A549 (cell line): ENCODE results near the gene TEF. TPM values are rescaled to one million over a fixed set of nuclear protein-coding genes. Genes with fewer than 3 reads are reported as not detected.

Experiments
- ATAC-seq, 2 experiments: fragments of 200-7000 bp in 1 of 2; fragments of >200 bp in 1 of 2; cut with Nextera tagmentation in 1 of 2; cut with Tn5 transposase in 1 of 2; 3 replicates each; pipeline versions ENCODE4 v1.8.0 to v1.9.1; 2018 to 2020; ENCODE audit warnings: mild to moderate bottlenecking in 1 of 2, moderate library complexity in 1 of 2
- CTCF ChIA-PET: fragments of 300-600 bp; sonication (Branson Sonifier 250); formaldehyde crosslinking; extraction: SDS; loops from one replicate; lab custom pipeline; 2021; ENCODE audit warnings: antibody characterized with exemption, inconsistent platforms; lab: Yijun Ruan, JAX
- POLR2A ChIA-PET: fragments of 350-600 bp; formaldehyde crosslinking; extraction: SDS; loops from one replicate; lab custom pipeline; 2021; ENCODE audit warnings: antibody characterized with exemption, inconsistent platforms; lab: Yijun Ruan, JAX
- DNase-seq, 2 experiments: peaks; one replicate each; pipeline versions ENCODE4 v3.0.0 to v3.0.0-alpha.2; 2011 to 2016; ENCODE audit warnings: low read depth in 1 of 2, low spot score in 1 of 2
- FAIRE-seq: peaks from 2 replicates; lab custom pipeline; 2011; peaks lifted over from hg19 to GRCh38; lab: Jason Lieb, UNC
- H3K27ac ChIP-seq, 2 experiments: fragments of >200 bp; sonication (Bioruptor Twin); formaldehyde crosslinking; 3 replicates each; pipeline ENCODE4 v1.5.1; 2016 to 2017
- H3K4me1 ChIP-seq: fragments of >200 bp; sonication (Bioruptor Twin); formaldehyde crosslinking; 3 replicates; pipeline ENCODE4 v1.6.1; 2016
- H3K4me2 ChIP-seq: fragments of >200 bp; sonication (Bioruptor Twin); formaldehyde crosslinking; 3 replicates; pipeline ENCODE4 v1.6.1; 2016
- H3K4me3 ChIP-seq: fragments of >200 bp; sonication (Bioruptor Twin); formaldehyde crosslinking; 3 replicates; pipeline ENCODE4 v1.5.1; 2016
- H3K9me3 ChIP-seq: fragments of >200 bp; sonication (Bioruptor Twin); formaldehyde crosslinking; 3 replicates; pipeline ENCODE4 v1.6.1; 2016
- CHD2 ChIP-seq: fragments of 150-350 bp; IDR thresholded peaks from 2 replicates; pipeline ENCODE4 v1.6.1; 2014; ENCODE audit warnings: low read length; ENCODE audit not compliant: partially characterized antibody
- EHF ChIP-seq: fragments of 250-450 bp; sonication (Bioruptor Pico); IDR thresholded peaks from 2 replicates; pipeline ENCODE4 v1.5.0; 2020; ENCODE audit warnings: mild to moderate bottlenecking
- EP300 ChIP-seq, 2 experiments: fragments of >200 bp; sonication (Bioruptor Twin); formaldehyde crosslinking; IDR thresholded peaks; 2 replicates in 1 of 2; 3 replicates in 1 of 2; pipeline ENCODE4 v1.6.1; 2016 to 2017
- FOSB ChIP-seq: fragments of 250-450 bp; sonication (Bioruptor Pico); IDR thresholded peaks from 2 replicates; pipeline ENCODE4 v1.5.0; 2020; ENCODE audit warnings: mild to moderate bottlenecking, moderate library complexity
- HOXA7 ChIP-seq: fragments of 250-450 bp; sonication (Bioruptor Pico); IDR thresholded peaks from 2 replicates; pipeline ENCODE4 v1.5.0; 2020; ENCODE audit warnings: mild to moderate bottlenecking, moderate library complexity
- JUNB ChIP-seq: fragments of >200 bp; sonication (Bioruptor Twin); formaldehyde crosslinking; IDR thresholded peaks from 2 replicates; pipeline ENCODE4 v1.6.1; 2016
- MYC ChIP-seq: IDR thresholded peaks from 2 replicates; pipeline ENCODE4 v1.6.1; 2012; ENCODE audit warnings: mild to moderate bottlenecking, inconsistent platforms, low read length, improper control_type of control experiment, borderline replicate concordance
- NFE2L2 ChIP-seq: fragments of 150-350 bp; conservative IDR thresholded peaks from 2 replicates; pipeline ENCODE4 v1.6.1; 2014; ENCODE audit warnings: low read length
- RFX5 ChIP-seq: fragments of 450-650 bp; IDR thresholded peaks from 2 replicates; pipeline ENCODE4 v1.7.1; 2014; ENCODE audit warnings: antibody characterized with exemption, mild to moderate bottlenecking, moderate library complexity
- SMC3 ChIP-seq: fragments of >200 bp; sonication (Bioruptor Twin); formaldehyde crosslinking; IDR thresholded peaks from 3 replicates; pipeline ENCODE4 v1.6.1; 2018; ENCODE audit warnings: inconsistent platforms
- SREBF2 ChIP-seq: fragments of 450-650 bp; IDR thresholded peaks from 2 replicates; pipeline ENCODE4 v1.6.1; 2014; ENCODE audit warnings: mild to moderate bottlenecking, moderate library complexity
- ZFP36 ChIP-seq: fragments of 450-650 bp; IDR thresholded peaks from 2 replicates; pipeline ENCODE4 v1.6.1; 2014; ENCODE audit warnings: borderline replicate concordance; ENCODE audit not compliant: partially characterized antibody
- WGBS: methylation state at CpG from one replicate; pipeline ENCODE4 v1.1.6; 2017; ENCODE audit errors: missing lambda C conversion rate; 5-methylcytosine and 5-hydroxymethylcytosine counted together
- polyA plus RNA-seq, 4 experiments: library from polyadenylated mRNA; depleted of rRNA in 3 of 4; stranded (reverse); fragments of >200 nt; fragmentation: RNase III in 1 of 4; extraction: RNeasy Plus Mini Kit Qiagen cat#74134 plus additional on column Dnase treatment in 1 of 4; gene quantifications; 2 replicates in 3 of 4; 3 replicates in 1 of 4; pipeline ENCODE4 v1.2.3, GENCODE V29; 2011 to 2017
- TF ChIP-seq, protein P1 (sequence below): fragments of >200 bp; sonication (Bioruptor Twin); formaldehyde crosslinking; IDR thresholded peaks from 2 replicates; pipeline ENCODE4 v1.6.1; 2016
- TF ChIP-seq, protein P2 (sequence below): fragments of 450-650 bp; IDR thresholded peaks from 2 replicates; pipeline ENCODE4 v1.6.1; 2014; ENCODE audit warnings: antibody characterized with exemption
- TF ChIP-seq, protein P3 (sequence below): IDR thresholded peaks from 2 replicates; pipeline ENCODE4 v1.6.1; 2012; ENCODE audit warnings: low read depth, borderline replicate concordance
- TF ChIP-seq, protein P4 (sequence below): IDR thresholded peaks from 2 replicates; pipeline ENCODE4 v1.6.1; 2012
- TF ChIP-seq, protein P5 (sequence below): fragments of 200-600 bp; sonication (generic); IDR thresholded peaks from 2 replicates; pipeline ENCODE4 v1.6.1; 2016; ENCODE audit warnings: antibody characterized with exemption, mild to moderate bottlenecking, moderate library complexity
- TF ChIP-seq, protein P6 (sequence below): IDR thresholded peaks from 2 replicates; pipeline ENCODE4 v1.6.1; 2012

Gene TEF
- polyA plus RNA-seq, 2 of the 4 experiments (the other 2 are of a cell fraction): 1.4 to 2.8 TPM

DNA sequence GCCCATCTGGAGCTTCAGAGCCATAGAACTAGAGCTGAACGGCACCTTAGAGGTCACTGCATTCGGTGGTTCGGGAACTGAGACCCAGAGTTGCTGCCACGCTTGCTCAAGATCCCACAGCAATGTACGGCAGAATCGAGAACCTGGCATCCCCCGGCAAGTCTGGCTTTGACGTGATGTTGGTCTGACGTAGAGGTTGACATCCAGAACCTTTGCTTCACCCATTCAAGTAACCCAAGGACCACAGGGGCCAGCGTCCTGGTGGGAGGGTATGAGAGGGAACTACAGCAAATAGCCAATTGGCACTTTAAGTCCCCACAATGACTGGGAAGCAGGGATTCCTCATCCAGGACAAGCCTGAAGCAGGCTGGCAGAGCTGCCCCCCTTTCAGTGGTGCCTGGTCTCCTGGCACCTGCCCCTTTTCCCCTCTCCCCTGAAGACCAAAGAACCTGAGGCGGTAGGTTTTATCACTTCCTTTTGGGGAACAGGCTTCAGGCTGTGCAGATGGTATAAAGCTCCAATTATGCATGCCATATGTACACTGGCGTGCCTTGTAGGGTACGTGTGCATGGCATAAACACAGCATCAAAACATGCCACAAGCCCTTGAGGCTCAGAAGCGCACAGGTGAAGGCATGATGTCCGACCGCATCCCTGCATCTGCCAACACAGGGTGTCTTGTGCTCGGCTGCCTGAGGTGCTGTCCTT is 15.3 kb upstream of the TEF start:
- no peak for FAIRE-seq
- TF ChIP-seq, protein P1, sequence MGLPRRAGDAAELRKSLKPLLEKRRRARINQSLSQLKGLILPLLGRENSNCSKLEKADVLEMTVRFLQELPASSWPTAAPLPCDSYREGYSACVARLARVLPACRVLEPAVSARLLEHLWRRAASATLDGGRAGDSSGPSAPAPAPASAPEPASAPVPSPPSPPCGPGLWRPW: no peak
- no peak for TF ChIP-seq FOSB (CRISPR knock-in tag)
- TF ChIP-seq SREBF2: no peak
- TF ChIP-seq, all 56 proteins: peak for 0
- Histone ChIP-seq H3K4me1 (peaks cover 8% of the 10 kb centered on the region; the same call in 2 of the 3 replicates), H3K4me3 (no peak overlapping the region), H3K4me2 (peak overlapping the region; percentile 37), H3K9me3 (no peaks in the 10 kb centered on the region), H3K27ac (peak overlapping the region in 1 of 2 experiments; percentile 67; a peak in 1 of 6 replicates)
- ChIA-PET CTCF (interaction anchor here (0.8 to 1.8 kb wide), 4 partner anchors 9 to 151 kb away, joined by 3 to 6 read pairs (median 4); no protein-coding TSS in a partner anchor), POLR2A (interaction anchor here (1.3 kb wide), 1 partner anchor 15 kb away, joined by 7 read pairs; the partner anchor contains the start of gene TEF)
- ATAC-seq: peak in 1 of 2 experiments; percentile 12; a peak in 2 of 6 replicates
- WGBS: 88% methylated on average over 17 of the region's 17 CpGs
- DNase-seq: no peak

DNA sequence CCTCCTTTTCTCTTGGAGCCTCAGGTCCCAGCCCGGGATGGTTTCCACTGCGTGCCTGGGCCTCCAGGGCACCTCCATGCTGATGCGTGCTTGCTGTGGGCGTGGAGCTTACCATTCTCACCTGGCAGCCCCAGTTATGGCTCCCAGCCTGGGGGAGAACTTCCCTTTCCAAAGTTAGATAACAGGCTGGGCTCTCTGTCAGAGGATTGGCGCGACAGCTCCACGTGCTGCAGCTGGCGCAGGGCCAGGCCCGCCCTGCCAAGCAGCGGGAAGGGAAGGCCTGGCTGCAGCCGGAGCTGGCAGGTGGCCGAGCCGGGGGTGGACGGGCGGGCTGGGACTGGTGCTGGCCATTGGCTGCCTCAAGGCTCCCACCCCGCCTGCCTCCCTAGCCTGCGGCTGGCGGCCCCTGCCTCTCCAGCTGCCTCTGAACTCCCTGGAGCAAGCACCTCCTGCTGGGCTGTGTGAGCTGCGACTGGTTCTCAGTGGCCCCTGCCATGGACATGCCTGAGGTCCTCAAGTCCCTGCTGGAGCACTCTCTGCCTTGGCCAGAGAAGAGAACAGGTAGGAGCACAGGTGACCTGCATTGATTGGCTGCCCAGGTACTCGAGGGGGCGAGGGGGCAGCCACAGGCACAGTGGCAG is 14.6 kb upstream of the TEF start:
- no peaks in the 10 kb centered on the region for H3K9me3 ChIP-seq
- H3K27ac ChIP-seq: peak overlapping the region in 1 of 2 experiments; percentile 67; a peak in 3 of 6 replicates
- no peak for FAIRE-seq
- TF ChIP-seq, protein P2, sequence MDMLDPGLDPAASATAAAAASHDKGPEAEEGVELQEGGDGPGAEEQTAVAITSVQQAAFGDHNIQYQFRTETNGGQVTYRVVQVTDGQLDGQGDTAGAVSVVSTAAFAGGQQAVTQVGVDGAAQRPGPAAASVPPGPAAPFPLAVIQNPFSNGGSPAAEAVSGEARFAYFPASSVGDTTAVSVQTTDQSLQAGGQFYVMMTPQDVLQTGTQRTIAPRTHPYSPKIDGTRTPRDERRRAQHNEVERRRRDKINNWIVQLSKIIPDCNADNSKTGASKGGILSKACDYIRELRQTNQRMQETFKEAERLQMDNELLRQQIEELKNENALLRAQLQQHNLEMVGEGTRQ: peak; percentile 91
- no peak for TF ChIP-seq RFX5
- TF ChIP-seq, protein P3, sequence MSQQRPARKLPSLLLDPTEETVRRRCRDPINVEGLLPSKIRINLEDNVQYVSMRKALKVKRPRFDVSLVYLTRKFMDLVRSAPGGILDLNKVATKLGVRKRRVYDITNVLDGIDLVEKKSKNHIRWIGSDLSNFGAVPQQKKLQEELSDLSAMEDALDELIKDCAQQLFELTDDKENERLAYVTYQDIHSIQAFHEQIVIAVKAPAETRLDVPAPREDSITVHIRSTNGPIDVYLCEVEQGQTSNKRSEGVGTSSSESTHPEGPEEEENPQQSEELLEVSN: 0 out of 2 replicates have a peak, but pooled peaks have one; percentile 29
- TF ChIP-seq, protein P4, sequence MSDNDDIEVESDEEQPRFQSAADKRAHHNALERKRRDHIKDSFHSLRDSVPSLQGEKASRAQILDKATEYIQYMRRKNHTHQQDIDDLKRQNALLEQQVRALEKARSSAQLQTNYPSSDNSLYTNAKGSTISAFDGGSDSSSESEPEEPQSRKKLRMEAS: peak; percentile 72
- TF ChIP-seq, all 56 proteins: peak for 3
- WGBS: 31% methylated on average over 4 of the region's 21 CpGs
- ChIA-PET POLR2A (interaction anchor here (1.3 kb wide), 1 partner anchor 14 kb away, joined by 7 read pairs; the partner anchor contains the start of gene TEF), CTCF (interaction anchor here (0.8 to 1.1 kb wide), 2 partner anchors 8 to 22 kb away, joined by 3 read pairs; no protein-coding TSS in a partner anchor)
- Histone ChIP-seq H3K4me1 (peaks cover 8% of the 10 kb centered on the region; the same call in 2 of the 3 replicates), H3K4me2 (peak overlapping the region; percentile 37), H3K4me3 (no peak overlapping the region)
- DNase-seq: peak; percentile 38 to 57
- ATAC-seq: peak; percentile 72 to 84

DNA sequence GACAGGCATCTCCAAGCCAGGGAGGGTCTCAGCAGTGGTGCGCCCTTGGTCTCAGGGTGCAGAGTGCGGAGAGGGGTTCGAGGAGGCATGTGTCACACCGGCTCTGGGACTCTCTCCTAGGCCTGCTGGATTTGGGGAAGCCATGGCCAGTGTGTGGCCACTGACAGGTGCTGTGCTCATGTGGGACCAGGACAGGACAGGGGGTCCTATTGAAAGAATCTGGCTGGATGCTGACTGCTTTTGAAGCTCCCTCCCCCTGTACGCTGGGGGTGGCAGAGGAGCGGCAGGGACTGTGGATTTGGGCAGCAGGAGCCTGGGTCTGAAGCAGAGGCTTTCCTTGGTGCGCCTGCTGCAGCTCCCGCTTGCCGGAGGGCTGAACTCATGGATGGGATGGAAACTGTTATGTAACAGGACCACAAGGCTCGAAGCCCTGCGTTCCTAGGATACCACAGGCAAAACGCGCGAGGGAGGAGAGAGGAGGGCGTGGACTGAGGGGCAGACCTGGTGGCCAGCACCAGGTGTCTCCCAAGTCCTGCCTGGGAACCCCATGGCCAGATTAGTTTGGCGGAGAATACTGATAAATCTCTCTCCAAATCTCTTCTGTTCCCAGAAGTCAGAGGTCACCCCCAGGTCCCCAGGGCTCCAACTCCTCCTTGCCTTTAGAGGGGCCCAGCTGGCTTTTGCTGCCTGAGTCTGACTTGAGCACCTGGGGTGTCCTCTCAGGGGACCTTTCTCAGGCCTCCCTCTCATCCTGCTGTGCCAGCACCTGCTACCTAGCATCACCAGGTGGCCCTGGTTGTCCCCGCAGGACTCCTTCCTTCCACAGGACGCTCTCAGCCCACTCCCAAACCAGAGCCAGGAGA is 13.8 kb upstream of the TEF start:
- peak overlapping the region in 1 of 2 experiments; percentile 67; a peak in 3 of 6 replicates for H3K27ac ChIP-seq
- POLR2A ChIA-PET: interaction anchor here (1.3 kb wide), 1 partner anchor 13 kb away, joined by 7 read pairs; the partner anchor contains the start of gene TEF
- no peak overlapping the region for H3K4me3 ChIP-seq
- TF ChIP-seq ZFP36 (no peak), RFX5 (no peak), SREBF2 (no peak), MYC (no peak), EHF (CRISPR knock-in tag) (no peak), JUNB (no peak), NFE2L2 (no peak), CHD2 (no peak), SMC3 (no peak), EP300 (IDR thresholded peaks at IDR 0.05) (no peak), HOXA7 (no peak)
- TF ChIP-seq, protein P2: no peak
- TF ChIP-seq, protein P5, sequence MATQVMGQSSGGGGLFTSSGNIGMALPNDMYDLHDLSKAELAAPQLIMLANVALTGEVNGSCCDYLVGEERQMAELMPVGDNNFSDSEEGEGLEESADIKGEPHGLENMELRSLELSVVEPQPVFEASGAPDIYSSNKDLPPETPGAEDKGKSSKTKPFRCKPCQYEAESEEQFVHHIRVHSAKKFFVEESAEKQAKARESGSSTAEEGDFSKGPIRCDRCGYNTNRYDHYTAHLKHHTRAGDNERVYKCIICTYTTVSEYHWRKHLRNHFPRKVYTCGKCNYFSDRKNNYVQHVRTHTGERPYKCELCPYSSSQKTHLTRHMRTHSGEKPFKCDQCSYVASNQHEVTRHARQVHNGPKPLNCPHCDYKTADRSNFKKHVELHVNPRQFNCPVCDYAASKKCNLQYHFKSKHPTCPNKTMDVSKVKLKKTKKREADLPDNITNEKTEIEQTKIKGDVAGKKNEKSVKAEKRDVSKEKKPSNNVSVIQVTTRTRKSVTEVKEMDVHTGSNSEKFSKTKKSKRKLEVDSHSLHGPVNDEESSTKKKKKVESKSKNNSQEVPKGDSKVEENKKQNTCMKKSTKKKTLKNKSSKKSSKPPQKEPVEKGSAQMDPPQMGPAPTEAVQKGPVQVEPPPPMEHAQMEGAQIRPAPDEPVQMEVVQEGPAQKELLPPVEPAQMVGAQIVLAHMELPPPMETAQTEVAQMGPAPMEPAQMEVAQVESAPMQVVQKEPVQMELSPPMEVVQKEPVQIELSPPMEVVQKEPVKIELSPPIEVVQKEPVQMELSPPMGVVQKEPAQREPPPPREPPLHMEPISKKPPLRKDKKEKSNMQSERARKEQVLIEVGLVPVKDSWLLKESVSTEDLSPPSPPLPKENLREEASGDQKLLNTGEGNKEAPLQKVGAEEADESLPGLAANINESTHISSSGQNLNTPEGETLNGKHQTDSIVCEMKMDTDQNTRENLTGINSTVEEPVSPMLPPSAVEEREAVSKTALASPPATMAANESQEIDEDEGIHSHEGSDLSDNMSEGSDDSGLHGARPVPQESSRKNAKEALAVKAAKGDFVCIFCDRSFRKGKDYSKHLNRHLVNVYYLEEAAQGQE: no peak
- TF ChIP-seq, protein P6, sequence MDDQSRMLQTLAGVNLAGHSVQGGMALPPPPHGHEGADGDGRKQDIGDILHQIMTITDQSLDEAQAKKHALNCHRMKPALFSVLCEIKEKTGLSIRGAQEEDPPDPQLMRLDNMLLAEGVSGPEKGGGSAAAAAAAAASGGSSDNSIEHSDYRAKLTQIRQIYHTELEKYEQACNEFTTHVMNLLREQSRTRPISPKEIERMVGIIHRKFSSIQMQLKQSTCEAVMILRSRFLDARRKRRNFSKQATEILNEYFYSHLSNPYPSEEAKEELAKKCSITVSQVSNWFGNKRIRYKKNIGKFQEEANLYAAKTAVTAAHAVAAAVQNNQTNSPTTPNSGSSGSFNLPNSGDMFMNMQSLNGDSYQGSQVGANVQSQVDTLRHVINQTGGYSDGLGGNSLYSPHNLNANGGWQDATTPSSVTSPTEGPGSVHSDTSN: no peak
- FAIRE-seq (no peak), ATAC-seq (peak in 1 of 2 experiments; percentile 11; a peak in 1 of 6 replicates), DNase-seq (no peak)
- CTCF ChIA-PET: interaction anchor here (0.5 to 1.1 kb wide), 2 partner anchors 23 to 58 kb away, joined by 3 read pairs; no protein-coding TSS in a partner anchor
- no peaks in the 10 kb centered on the region for H3K9me3 ChIP-seq
- H3K4me2 ChIP-seq: peak overlapping the region; percentile 37
- WGBS: 92% methylated on average over 15 of the region's 18 CpGs
- peaks cover 8% of the 10 kb centered on the region; the same call in 2 of the 3 replicates for H3K4me1 ChIP-seq
